Right lobe of liver (tissue), 4 donors: ENCODE data around the gene PHF5A.
"Not testable (repeated sequence)": the region's sequence is repeated elsewhere in the genome, so short reads cannot be mapped to it uniquely, and the experiment has no call there.

Source experiments
- CTCF ChIP-seq, 4 donors: fragments of 200-600 bp in 3 of 4; fragments of 450-650 bp in 1 of 4; IDR thresholded peaks; one replicate each; pipeline versions ENCODE4 v1.5.1 to v1.8.0; 2016 to 2022; ENCODE audit warnings: antibody characterized with exemption in 4 of 4, mild to moderate bottlenecking in 2 of 4
- POLR2A ChIP-seq: fragments of 450-650 bp; IDR thresholded peaks from one replicate; pipeline ENCODE4 v1.6.1; 2017; ENCODE audit warnings: antibody characterized with exemption, mild to moderate bottlenecking
- donor health status: DM: no; HTN: no; CAD: no.
- donor health status: DM: no; HTN: no; CAD: no.
- donor health status: DM: no; HTN: yes; CAD: no.

DNA sequence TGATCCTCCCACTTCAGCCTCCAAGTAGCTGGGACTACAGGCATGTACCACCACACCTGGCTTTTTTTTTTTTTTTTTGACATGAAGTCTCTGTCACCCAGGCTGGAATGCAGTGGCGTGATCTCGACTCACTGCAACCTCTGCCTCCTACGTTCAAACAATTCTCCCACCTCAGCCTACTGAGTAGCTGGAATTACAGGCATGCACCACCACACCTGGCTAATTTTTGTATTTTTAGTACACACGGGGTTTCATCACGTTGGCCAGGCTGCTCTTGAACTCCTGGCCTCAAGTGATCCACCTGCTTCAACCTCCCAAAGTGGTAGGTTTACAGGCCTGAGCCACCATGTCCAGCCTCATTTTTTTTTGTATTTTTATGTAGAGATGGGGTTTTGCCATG is 28.0 kb downstream of the PHF5A start:
- not testable (repeated sequence) for TF ChIP-seq POLR2A; CTCF (IDR thresholded peaks at IDR 0.05)
